Measurements from ENCODE around the gene TAF11L8. TPM values are rescaled to one million over a fixed set of nuclear protein-coding genes. Genes with fewer than 3 reads are reported as not detected.
"Not testable (repeated sequence)": the region's sequence is repeated elsewhere in the genome, so short reads cannot be mapped to it uniquely, and the experiment has no call there.

Gene TAF11L8
- total and polyA plus RNA-seq, 2 donors (not counting 1 experiment from before 2014, with no cell fraction given): not detected

- no peaks in the 10 kb centered on the region for H4K20me1 ChIP-seq (ENCODE audit: control insufficient read depth, extremely low read depth, insufficient read depth, low read length)
- no peaks in the 10 kb centered on the region for H3K9me3 ChIP-seq (ENCODE audit: control insufficient read depth, insufficient read depth, low read depth, low read length)
- no peak overlapping the region for H2AFZ ChIP-seq (ENCODE audit: low read length)
- H3K27me3 ChIP-seq (ENCODE audit: control insufficient read depth, insufficient read depth, low read length): no peaks in the 10 kb centered on the region
- TF ChIP-seq EZH2 (IDR thresholded peaks at IDR 0.05; ENCODE audit: low read length, missing control alignments) (no peak), CTCF (conservative IDR thresholded peaks at IDR 0.05 in 1 of 2, IDR thresholded peaks at IDR 0.05 in 1 of 2; ENCODE audit: low read depth in 1 of 2, low read length in 2 of 2) (no peak)
- H3K9ac ChIP-seq (ENCODE audit: insufficient read depth, low read length): no peak overlapping the region
- H3K36me3 ChIP-seq (ENCODE audit: control insufficient read depth, insufficient read depth, low read length): no peaks in the 10 kb centered on the region
- no peak overlapping the region for H3K4me2 ChIP-seq (ENCODE audit: extremely low read depth, insufficient read depth, low read length)
- H3K4me3 ChIP-seq (replicated peaks in 1 of 4; ENCODE audit: control extremely low read depth in 1 of 4, insufficient read depth in 1 of 4, low read depth in 3 of 4, low read length in 4 of 4): no peak overlapping the region
- H3K4me1 ChIP-seq (ENCODE audit: control insufficient read depth, extremely low read depth, insufficient read depth, low read length): no peaks in the 10 kb centered on the region
- no peaks in the 10 kb centered on the region for H3K79me2 ChIP-seq (ENCODE audit: control insufficient read depth, insufficient read depth, low read length)
- no peak overlapping the region for H3K27ac ChIP-seq (ENCODE audit: insufficient read depth, low read length)
- DNase-seq (ENCODE audit: low read depth in 2 of 2): no peak
These were observed 29.9 kb upstream of the TAF11L8 start for GRCh38 chr5:17620627-17621026.

GRCh38 chr5:17619354-17619753 lies 28.6 kb upstream of the TAF11L8 start:
- Histone ChIP-seq H3K9ac (ENCODE audit: insufficient read depth, low read length) (no peak overlapping the region), H3K27ac (ENCODE audit: insufficient read depth, low read length) (no peak overlapping the region), H2AFZ (ENCODE audit: low read length) (no peak overlapping the region), H3K9me3 (ENCODE audit: control insufficient read depth, insufficient read depth, low read depth, low read length) (no peaks in the 10 kb centered on the region), H4K20me1 (ENCODE audit: control insufficient read depth, extremely low read depth, insufficient read depth, low read length) (no peaks in the 10 kb centered on the region), H3K4me1 (ENCODE audit: control insufficient read depth, extremely low read depth, insufficient read depth, low read length) (no peaks in the 10 kb centered on the region), H3K4me3 (replicated peaks in 1 of 4; ENCODE audit: control extremely low read depth in 1 of 4, insufficient read depth in 1 of 4, low read depth in 3 of 4, low read length in 4 of 4) (no peak overlapping the region), H3K79me2 (ENCODE audit: control insufficient read depth, insufficient read depth, low read length) (no peaks in the 10 kb centered on the region), H3K27me3 (ENCODE audit: control insufficient read depth, insufficient read depth, low read length) (no peaks in the 10 kb centered on the region), H3K36me3 (ENCODE audit: control insufficient read depth, insufficient read depth, low read length) (no peaks in the 10 kb centered on the region), H3K4me2 (ENCODE audit: extremely low read depth, insufficient read depth, low read length) (no peak overlapping the region)
- DNase-seq (ENCODE audit: low read depth in 2 of 2): no peak
- TF ChIP-seq EZH2 (IDR thresholded peaks at IDR 0.05; ENCODE audit: low read length, missing control alignments): no peak

GRCh38 chr5:17614872-17615605 lies 24.3 kb upstream of the TAF11L8 start:
- H3K4me2 ChIP-seq (ENCODE audit: extremely low read depth, insufficient read depth, low read length): no peak overlapping the region
- H3K9me3 ChIP-seq (ENCODE audit: control insufficient read depth, insufficient read depth, low read depth, low read length): no peaks in the 10 kb centered on the region
- no peak for DNase-seq (ENCODE audit: low read depth in 2 of 2)
- H3K4me3 ChIP-seq (replicated peaks in 1 of 4; ENCODE audit: control extremely low read depth in 1 of 4, insufficient read depth in 1 of 4, low read depth in 3 of 4, low read length in 4 of 4): no peak overlapping the region
- no peaks in the 10 kb centered on the region for H3K79me2 ChIP-seq (ENCODE audit: control insufficient read depth, insufficient read depth, low read length)
- no peak overlapping the region for H3K27ac ChIP-seq (ENCODE audit: insufficient read depth, low read length)
- no peak for TF ChIP-seq CTCF (conservative IDR thresholded peaks at IDR 0.05 in 1 of 2, IDR thresholded peaks at IDR 0.05 in 1 of 2; ENCODE audit: low read depth in 1 of 2, low read length in 2 of 2)
- no peak for TF ChIP-seq EZH2 (IDR thresholded peaks at IDR 0.05; ENCODE audit: low read length, missing control alignments)
- H3K4me1 ChIP-seq (ENCODE audit: control insufficient read depth, extremely low read depth, insufficient read depth, low read length): no peaks in the 10 kb centered on the region
- no peak overlapping the region for H3K9ac ChIP-seq (ENCODE audit: insufficient read depth, low read length)
- no peak overlapping the region for H2AFZ ChIP-seq (ENCODE audit: low read length)
- no peaks in the 10 kb centered on the region for H4K20me1 ChIP-seq (ENCODE audit: control insufficient read depth, extremely low read depth, insufficient read depth, low read length)
- H3K36me3 ChIP-seq (ENCODE audit: control insufficient read depth, insufficient read depth, low read length): no peaks in the 10 kb centered on the region
- no peaks in the 10 kb centered on the region for H3K27me3 ChIP-seq (ENCODE audit: control insufficient read depth, insufficient read depth, low read length)

- H3K4me3 ChIP-seq (replicated peaks in 1 of 4; ENCODE audit: control extremely low read depth in 1 of 4, insufficient read depth in 1 of 4, low read depth in 3 of 4, low read length in 4 of 4); H3K4me2 ChIP-seq (ENCODE audit: extremely low read depth, insufficient read depth, low read length); H3K79me2 ChIP-seq (ENCODE audit: control insufficient read depth, insufficient read depth, low read length); H4K20me1 ChIP-seq (ENCODE audit: control insufficient read depth, extremely low read depth, insufficient read depth, low read length); DNase-seq (ENCODE audit: low read depth in 2 of 2); H3K4me1 ChIP-seq (ENCODE audit: control insufficient read depth, extremely low read depth, insufficient read depth, low read length); H3K27me3 ChIP-seq (ENCODE audit: control insufficient read depth, insufficient read depth, low read length); H3K9ac ChIP-seq (ENCODE audit: insufficient read depth, low read length); H2AFZ ChIP-seq (ENCODE audit: low read length); H3K36me3 ChIP-seq (ENCODE audit: control insufficient read depth, insufficient read depth, low read length); H3K9me3 ChIP-seq (ENCODE audit: control insufficient read depth, insufficient read depth, low read depth, low read length); H3K27ac ChIP-seq (ENCODE audit: insufficient read depth, low read length): not testable (repeated sequence)
These were observed 19.3 kb upstream of the TAF11L8 start, which contains the start of gene TAF11L12 for GRCh38 chr5:17610092-17610491. Gene TAF11L12, plus strand, starts transcription at chr5:17610392.

- not testable (repeated sequence) for H3K9ac ChIP-seq (ENCODE audit: insufficient read depth, low read length); H4K20me1 ChIP-seq (ENCODE audit: control insufficient read depth, extremely low read depth, insufficient read depth, low read length); H3K9me3 ChIP-seq (ENCODE audit: control insufficient read depth, insufficient read depth, low read depth, low read length); H3K4me3 ChIP-seq (replicated peaks in 1 of 4; ENCODE audit: control extremely low read depth in 1 of 4, insufficient read depth in 1 of 4, low read depth in 3 of 4, low read length in 4 of 4); H3K4me2 ChIP-seq (ENCODE audit: extremely low read depth, insufficient read depth, low read length); H2AFZ ChIP-seq (ENCODE audit: low read length); H3K4me1 ChIP-seq (ENCODE audit: control insufficient read depth, extremely low read depth, insufficient read depth, low read length); H3K27ac ChIP-seq (ENCODE audit: insufficient read depth, low read length); H3K36me3 ChIP-seq (ENCODE audit: control insufficient read depth, insufficient read depth, low read length); H3K79me2 ChIP-seq (ENCODE audit: control insufficient read depth, insufficient read depth, low read length); DNase-seq (ENCODE audit: low read depth in 2 of 2); H3K27me3 ChIP-seq (ENCODE audit: control insufficient read depth, insufficient read depth, low read length)
These were observed 16.7 kb upstream of the TAF11L8 start for GRCh38 chr5:17607461-17607860.
